ENCODE measurements around the gene FRS3.

The FRS3 gene

GRCh38 chr6:41811095-41811494 lies 31.4 kb upstream of the FRS3 start:
- Mint-ChIP-seq H3K27me3 (ENCODE audit: low read depth) (no peaks in the 10 kb centered on the region), H3K4me3 (no peak overlapping the region), H3K27ac (no peak overlapping the region), H3K9me3 (no peaks in the 10 kb centered on the region), H3K4me1 (ENCODE audit: low read depth) (peaks cover 1% of the 10 kb centered on the region), H3K36me3 (ENCODE audit: low read depth) (no peaks in the 10 kb centered on the region)
- no peak for DNase-seq (ENCODE audit: low spot score)

- no peak for DNase-seq (ENCODE audit: low spot score)
- Mint-ChIP-seq H3K4me1 (ENCODE audit: low read depth) (no peaks in the 10 kb centered on the region), H3K4me3 (no peak overlapping the region), H3K27me3 (ENCODE audit: low read depth) (no peaks in the 10 kb centered on the region), H3K9me3 (no peaks in the 10 kb centered on the region), H3K27ac (no peak overlapping the region), H3K36me3 (ENCODE audit: low read depth) (peaks cover 1% of the 10 kb centered on the region)
Observed at GRCh38 chr6:41805830-41806774, 26.4 kb upstream of the FRS3 start.

GRCh38 chr6:41801380-41801779 lies 21.7 kb upstream of the FRS3 start:
- Mint-ChIP-seq H3K4me1 (ENCODE audit: low read depth) (no peaks in the 10 kb centered on the region), H3K4me3 (no peak overlapping the region), H3K27ac (no peak overlapping the region), H3K36me3 (ENCODE audit: low read depth) (peaks cover 4% of the 10 kb centered on the region), H3K9me3 (no peaks in the 10 kb centered on the region), H3K27me3 (ENCODE audit: low read depth) (no peaks in the 10 kb centered on the region)
- no peak for DNase-seq (ENCODE audit: low spot score)

- DNase-seq (ENCODE audit: low spot score) = no peak
- H3K4me1 Mint-ChIP-seq (ENCODE audit: low read depth) = no peaks in the 10 kb centered on the region
Observed at GRCh38 chr6:41799559-41799911, 19.8 kb upstream of the FRS3 start.

GRCh38 chr6:41798901-41799558 lies 19.3 kb upstream of the FRS3 start:
- no peaks in the 10 kb centered on the region for H3K4me1 Mint-ChIP-seq (ENCODE audit: low read depth)
- H3K27me3 Mint-ChIP-seq (ENCODE audit: low read depth) = no peaks in the 10 kb centered on the region
- DNase-seq (ENCODE audit: low spot score) = no peak
- H3K9me3 Mint-ChIP-seq = no peaks in the 10 kb centered on the region
- H3K4me3 Mint-ChIP-seq = no peak overlapping the region
- H3K36me3 Mint-ChIP-seq (ENCODE audit: low read depth) = peaks cover 2% of the 10 kb centered on the region
- no peak overlapping the region for H3K27ac Mint-ChIP-seq

More at GRCh38 chr6:41799559-41799911, 19.8 kb upstream of the FRS3 start:
- Mint-ChIP-seq H3K27ac (no peak overlapping the region), H3K9me3 (no peaks in the 10 kb centered on the region), H3K36me3 (ENCODE audit: low read depth) (peaks cover 2% of the 10 kb centered on the region), H3K27me3 (ENCODE audit: low read depth) (no peaks in the 10 kb centered on the region), H3K4me3 (no peak overlapping the region)

GRCh38 chr6:41796474-41796873 lies 16.8 kb upstream of the FRS3 start:
- no peaks in the 10 kb centered on the region for H3K27me3 Mint-ChIP-seq (ENCODE audit: low read depth)
- no peak for DNase-seq (ENCODE audit: low spot score)
- H3K36me3 Mint-ChIP-seq (ENCODE audit: low read depth) = peaks cover 7% of the 10 kb centered on the region
- H3K27ac Mint-ChIP-seq = no peak overlapping the region
- no peak overlapping the region for H3K4me3 Mint-ChIP-seq
- H3K9me3 Mint-ChIP-seq = no peaks in the 10 kb centered on the region
- no peaks in the 10 kb centered on the region for H3K4me1 Mint-ChIP-seq (ENCODE audit: low read depth)

- Mint-ChIP-seq H3K27me3 (ENCODE audit: low read depth) (no peaks in the 10 kb centered on the region), H3K4me1 (ENCODE audit: low read depth) (peaks cover 4% of the 10 kb centered on the region), H3K9me3 (no peaks in the 10 kb centered on the region), H3K27ac (no peak overlapping the region), H3K4me3 (no peak overlapping the region), H3K36me3 (ENCODE audit: low read depth) (peaks cover 26% of the 10 kb centered on the region)
- DNase-seq (ENCODE audit: low spot score) = no peak
Observed at GRCh38 chr6:41791984-41792383, 12.3 kb upstream of the FRS3 start.

GRCh38 chr6:41791305-41791704 lies 11.6 kb upstream of the FRS3 start:
- H3K27ac Mint-ChIP-seq = no peak overlapping the region
- DNase-seq (ENCODE audit: low spot score) = no peak
- H3K9me3 Mint-ChIP-seq = no peaks in the 10 kb centered on the region
- peaks cover 4% of the 10 kb centered on the region for H3K4me1 Mint-ChIP-seq (ENCODE audit: low read depth)
- no peak overlapping the region for H3K4me3 Mint-ChIP-seq
- peaks cover 26% of the 10 kb centered on the region for H3K36me3 Mint-ChIP-seq (ENCODE audit: low read depth)
- no peaks in the 10 kb centered on the region for H3K27me3 Mint-ChIP-seq (ENCODE audit: low read depth)

GRCh38 chr6:41790045-41790444 lies 10.3 kb upstream of the FRS3 start:
- no peaks in the 10 kb centered on the region for H3K9me3 Mint-ChIP-seq
- no peak for DNase-seq (ENCODE audit: low spot score)
- H3K4me1 Mint-ChIP-seq (ENCODE audit: low read depth) = peaks cover 9% of the 10 kb centered on the region
- no peak overlapping the region for H3K27ac Mint-ChIP-seq
- peaks cover 26% of the 10 kb centered on the region for H3K36me3 Mint-ChIP-seq (ENCODE audit: low read depth)
- no peaks in the 10 kb centered on the region for H3K27me3 Mint-ChIP-seq (ENCODE audit: low read depth)
- no peak overlapping the region for H3K4me3 Mint-ChIP-seq

GRCh38 chr6:41789390-41789724 lies 9.7 kb upstream of the FRS3 start:
- H3K4me3 Mint-ChIP-seq = peak overlapping the region; percentile 88
- peaks cover 26% of the 10 kb centered on the region for H3K36me3 Mint-ChIP-seq (ENCODE audit: low read depth)
- peaks cover 12% of the 10 kb centered on the region for H3K4me1 Mint-ChIP-seq (ENCODE audit: low read depth)
- H3K27ac Mint-ChIP-seq = peak overlapping the region; percentile 74
- H3K27me3 Mint-ChIP-seq (ENCODE audit: low read depth) = no peaks in the 10 kb centered on the region
- H3K9me3 Mint-ChIP-seq = no peaks in the 10 kb centered on the region
- DNase-seq (ENCODE audit: low spot score) = no peak

GRCh38 chr6:41787219-41787917 lies 7.7 kb upstream of the FRS3 start, which contains the start of gene TOMM6:
TOMM6 (plus strand) TSS chr6:41787694; CDS start chr6:41787698, 4 bp downstream.
- peak; percentile 96 for DNase-seq (ENCODE audit: low spot score)
- Mint-ChIP-seq H3K27me3 (ENCODE audit: low read depth) (no peaks in the 10 kb centered on the region), H3K27ac (peak within 1 kb of the TSS; percentile 98), H3K4me3 (peak within 1 kb of the TSS; percentile 88), H3K4me1 (ENCODE audit: low read depth) (peaks cover 13% of the 10 kb centered on the region), H3K36me3 (ENCODE audit: low read depth) (peaks cover 24% of the 10 kb centered on the region), H3K9me3 (no peaks in the 10 kb centered on the region)

- H3K27me3 Mint-ChIP-seq (ENCODE audit: low read depth) = no peaks in the 10 kb centered on the region
- DNase-seq (ENCODE audit: low spot score) = peak; percentile 88
- no peaks in the 10 kb centered on the region for H3K9me3 Mint-ChIP-seq
- peaks cover 13% of the 10 kb centered on the region for H3K4me1 Mint-ChIP-seq (ENCODE audit: low read depth)
- peak overlapping the region; percentile 88 for H3K4me3 Mint-ChIP-seq
- H3K36me3 Mint-ChIP-seq (ENCODE audit: low read depth) = peaks cover 23% of the 10 kb centered on the region
- H3K27ac Mint-ChIP-seq = peak overlapping the region; percentile 98
Observed at GRCh38 chr6:41786451-41787218, 6.9 kb upstream of the FRS3 start.

GRCh38 chr6:41785689-41786450 lies 6.2 kb upstream of the FRS3 start:
- Mint-ChIP-seq H3K27ac (peak overlapping the region; percentile 62), H3K4me3 (peak overlapping the region; percentile 88), H3K4me1 (ENCODE audit: low read depth) (peaks cover 16% of the 10 kb centered on the region), H3K9me3 (no peaks in the 10 kb centered on the region), H3K27me3 (ENCODE audit: low read depth) (peaks cover 5% of the 10 kb centered on the region), H3K36me3 (ENCODE audit: low read depth) (peaks cover 20% of the 10 kb centered on the region)
- no peak for DNase-seq (ENCODE audit: low spot score)
